SIG-M5 (cell line): ENCODE data around the gene KBTBD2.
"Not testable (repeated sequence)": the region's sequence is repeated elsewhere in the genome, so short reads cannot be mapped to it uniquely, and the experiment has no call there.

Experiments
- DNase-seq: peaks from one replicate; lab custom pipeline; 2025; lab: John Stamatoyannopoulos, UW

The KBTBD2 gene

GRCh38 chr7:32893207-32893524 is 1.6 kb upstream of the KBTBD2 start:
- DNase-seq, result no peak

- peak; percentile 33 for DNase-seq
Measured at GRCh38 chr7:32892521-32893206, 1.1 kb upstream of the KBTBD2 start.

DNA sequence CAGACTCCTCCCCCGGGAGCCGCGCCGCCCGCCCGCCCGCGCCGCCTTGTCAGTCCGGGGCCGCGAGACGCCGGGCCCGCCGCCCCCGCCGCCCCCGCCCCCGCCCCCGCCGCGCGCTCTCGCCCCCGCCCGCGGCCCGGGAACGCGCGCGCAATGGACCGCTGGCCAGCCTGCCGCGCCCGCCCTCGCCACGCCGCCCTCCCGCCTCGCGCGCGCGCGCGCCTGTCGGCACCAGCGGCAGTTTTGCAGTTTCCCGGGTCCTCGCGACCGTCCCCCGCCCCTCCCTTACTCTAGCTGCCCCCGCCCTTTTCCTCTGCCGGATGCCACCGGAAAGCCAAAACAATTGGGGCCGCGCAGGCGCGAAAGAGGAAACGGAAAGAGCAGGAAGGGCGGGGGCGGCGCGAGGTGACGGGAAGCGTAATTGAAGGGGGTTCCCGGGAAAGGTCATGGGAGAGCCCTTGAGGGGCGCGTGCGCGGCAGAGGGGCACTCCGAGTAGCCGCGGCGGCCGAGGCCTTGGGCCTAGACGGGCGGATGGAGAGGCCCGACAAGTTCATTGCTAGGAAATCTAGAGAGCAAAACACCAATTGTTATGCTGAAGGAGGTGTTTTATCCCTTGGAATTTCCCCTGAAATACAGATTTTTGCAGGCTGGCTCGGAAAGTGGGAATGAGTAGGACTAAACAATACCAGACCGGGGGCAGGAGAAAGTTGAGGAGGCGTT is 400 bp upstream of the KBTBD2 start:
- peak; percentile 60 for DNase-seq

- DNase-seq, result no peak
Measured at GRCh38 chr7:32890793-32891042, 842 bp downstream of the KBTBD2 start.

- no peak for DNase-seq
Measured at GRCh38 chr7:32890010-32890792, 1.4 kb downstream of the KBTBD2 start.

DNA sequence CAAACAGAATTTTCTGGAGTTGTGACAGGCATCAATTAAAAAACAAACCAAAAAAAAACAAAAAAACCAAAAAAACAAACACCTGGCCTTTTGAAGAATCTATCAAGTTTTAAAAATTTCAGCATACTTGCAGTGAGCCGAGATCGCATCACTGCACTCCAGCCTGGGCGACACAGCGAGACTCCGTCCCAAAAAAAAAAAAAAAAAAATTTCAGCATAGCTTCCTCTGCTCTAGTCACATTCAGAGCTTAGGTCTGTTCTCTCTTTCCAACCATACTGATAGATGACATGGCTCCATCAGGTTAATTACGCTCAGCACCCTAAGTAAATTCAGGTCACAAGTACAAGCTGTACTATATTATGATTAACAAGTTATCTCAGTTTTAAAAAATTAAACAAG is 3.1 kb downstream of the KBTBD2 start:
- no peak for DNase-seq

DNA sequence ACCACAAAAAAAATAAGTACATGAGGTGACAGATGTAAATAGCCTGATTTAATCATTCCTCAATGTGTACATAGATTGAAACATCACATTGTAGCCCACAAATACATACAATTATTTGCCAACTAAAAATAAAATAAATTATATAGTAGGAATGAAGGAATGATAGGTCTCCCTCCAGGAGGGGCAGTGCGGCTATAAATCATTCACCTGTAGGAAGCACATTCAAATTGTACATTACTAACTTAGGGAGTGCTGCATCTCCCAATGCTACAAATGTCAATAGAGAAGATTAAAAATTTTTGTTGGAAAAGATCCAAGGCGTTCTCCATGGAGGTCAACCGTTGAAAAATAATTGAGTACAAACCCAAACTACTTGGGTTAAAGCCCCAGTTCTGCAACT is 4.2 kb downstream of the KBTBD2 start:
- DNase-seq, result no peak

GRCh38 chr7:32881074-32881982 is 10.2 kb downstream of the KBTBD2 start:
- DNase-seq, result no peak

- no peak for DNase-seq
Measured at GRCh38 chr7:32879460-32879859, 12.1 kb downstream of the KBTBD2 start.

GRCh38 chr7:32878023-32878422 is 13.5 kb downstream of the KBTBD2 start:
- not testable (repeated sequence) for DNase-seq

- DNase-seq, result no peak
Measured at GRCh38 chr7:32872421-32872820, 19.1 kb downstream of the KBTBD2 start.

DNA sequence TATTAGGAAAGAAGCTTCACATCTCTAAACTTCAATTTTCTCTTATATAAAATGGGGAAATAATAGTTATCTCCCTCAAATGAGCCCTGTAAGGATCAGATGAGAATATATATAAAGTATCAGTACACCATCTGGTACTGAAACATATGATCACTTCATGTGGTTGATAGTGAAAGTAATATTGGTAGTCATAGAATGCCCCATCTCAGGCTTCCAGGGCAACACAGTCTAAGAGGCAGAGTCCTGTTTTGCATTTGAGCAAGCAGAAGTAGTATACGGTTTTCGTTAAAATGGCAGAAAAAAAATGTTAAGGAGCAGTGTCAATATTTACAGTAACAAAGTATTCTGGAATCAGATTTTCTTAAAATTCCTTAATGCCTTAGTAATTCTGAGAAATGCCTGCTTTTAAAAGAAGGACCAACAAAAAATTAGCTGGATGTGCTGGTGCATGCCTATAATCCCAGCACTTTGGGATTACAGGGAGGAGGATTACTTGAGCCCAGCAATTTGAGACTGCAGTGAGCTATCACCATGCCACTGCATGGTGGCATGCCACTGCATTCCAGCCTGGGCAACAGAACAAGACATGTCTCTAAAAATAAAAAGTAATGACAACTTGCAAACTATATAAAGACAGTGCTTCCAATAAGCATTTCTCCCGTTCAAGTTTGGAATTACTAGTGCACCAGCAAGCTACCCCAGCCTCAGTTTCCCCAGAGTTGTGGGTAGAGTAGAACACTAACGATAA is 19.8 kb downstream of the KBTBD2 start:
- no peak for DNase-seq

GRCh38 chr7:32870298-32870697 is 21.3 kb downstream of the KBTBD2 start:
- no peak for DNase-seq

GRCh38 chr7:32869716-32870115 is 21.8 kb downstream of the KBTBD2 start:
- DNase-seq, result no peak

- DNase-seq, result no peak
Measured at GRCh38 chr7:32868116-32868515, 23.4 kb downstream of the KBTBD2 start.

DNA sequence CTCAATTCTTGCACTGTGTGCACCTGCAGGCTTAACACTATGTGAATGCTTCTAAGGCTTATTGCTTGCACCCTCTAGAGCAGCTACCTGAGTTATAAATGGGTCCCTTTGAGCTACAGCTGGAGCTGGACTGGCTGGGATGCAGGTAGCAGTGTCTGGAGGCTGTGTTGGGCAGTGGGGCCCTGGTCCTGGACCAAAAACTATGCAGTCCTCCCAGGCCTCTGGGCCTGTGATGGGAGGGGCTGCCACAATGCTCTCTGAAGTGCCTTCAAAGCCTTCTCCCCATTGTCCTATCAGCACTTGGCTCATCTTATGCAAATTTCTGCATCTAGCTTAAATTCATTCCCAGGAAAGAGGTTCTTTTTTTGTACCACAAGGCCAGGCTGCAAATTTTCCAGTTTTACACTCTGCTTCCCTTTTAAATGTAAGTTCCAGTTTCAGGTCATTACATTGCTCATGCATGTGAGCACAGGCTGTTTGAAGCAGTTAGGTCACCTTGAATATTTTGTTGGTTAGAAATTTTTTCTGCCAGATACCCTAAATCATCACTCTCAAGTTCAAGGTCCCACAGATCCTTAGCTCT is 26.0 kb downstream of the KBTBD2 start:
- no peak for DNase-seq

DNA sequence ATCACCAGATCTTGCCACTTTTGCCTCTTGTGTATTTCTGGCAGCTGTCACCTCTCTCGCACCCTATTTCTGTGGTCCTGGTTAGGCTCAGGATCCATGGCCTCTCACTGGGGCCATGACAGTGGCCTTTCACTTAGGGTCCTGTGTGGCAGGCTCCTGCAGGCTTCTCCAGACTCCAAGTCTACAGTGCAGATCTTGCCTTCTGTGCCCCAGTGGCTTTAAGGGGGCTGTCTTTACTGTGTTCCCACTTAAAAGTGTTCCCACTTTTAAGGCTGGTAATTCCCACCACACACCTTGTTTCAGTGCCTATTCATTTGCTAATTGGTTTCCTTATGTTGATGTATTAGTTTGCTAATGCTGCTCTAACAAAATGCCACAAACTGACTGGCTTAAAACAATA is 27.7 kb downstream of the KBTBD2 start:
- not testable (repeated sequence) for DNase-seq

DNA sequence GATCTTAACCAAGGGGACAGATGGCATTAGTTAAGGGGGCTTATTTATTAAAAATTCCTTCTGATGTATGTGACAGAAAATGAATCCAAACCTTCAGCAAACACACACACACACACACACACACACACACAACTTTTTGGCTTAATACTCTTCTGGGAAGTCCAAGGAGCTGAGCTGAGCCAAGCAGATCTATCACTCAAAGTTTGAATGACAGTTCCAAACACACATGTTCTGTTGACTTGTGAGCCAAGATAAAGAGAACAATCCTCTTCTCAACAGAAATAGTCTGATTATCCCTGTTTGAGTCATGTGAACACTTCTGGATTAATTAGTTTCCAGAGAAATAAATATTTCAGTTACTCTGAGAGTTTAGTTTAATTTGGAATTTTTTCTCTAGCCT is 31.5 kb downstream of the KBTBD2 start:
- DNase-seq, result no peak

DNA sequence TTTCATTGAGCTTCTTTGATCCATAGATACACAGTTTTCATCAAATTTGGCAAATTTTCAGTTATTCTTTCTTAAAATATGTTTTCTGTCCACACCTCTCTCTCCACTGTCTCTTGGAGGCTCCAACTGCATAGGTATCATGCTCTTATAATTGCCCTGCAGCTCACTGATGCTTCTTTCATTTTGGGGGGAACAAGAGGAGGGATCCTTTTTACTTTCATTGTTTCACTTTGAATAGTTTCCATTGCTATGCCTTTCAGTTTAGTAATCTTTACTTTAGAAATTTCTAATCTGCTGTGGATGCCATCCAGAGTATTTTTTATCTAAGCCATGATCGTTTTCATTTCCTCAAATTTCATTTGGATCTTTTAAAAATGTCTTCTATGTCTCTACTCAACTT is 32.9 kb downstream of the KBTBD2 start:
- DNase-seq, result no peak

- DNase-seq, result not testable (repeated sequence)
Measured at GRCh38 chr7:32857063-32857462, 34.5 kb downstream of the KBTBD2 start.
